Ovary (tissue), 9 donors: ENCODE results near the gene SLC17A3. TPM values are rescaled to one million over a fixed set of nuclear protein-coding genes. Genes with fewer than 3 reads are reported as not detected.

Source experiments
- DNase-seq, 5 donors: peaks; one replicate each; pipeline ENCODE4 v3.0.0-alpha.2; 2019 to 2020
- H3K27ac ChIP-seq, 2 donors: fragments of 200-600 bp; one replicate each; pipeline versions ENCODE4 v1.5.1 to v1.8.0; 2019 to 2022
- H3K27me3 ChIP-seq: fragments of 200-600 bp; one replicate; pipeline ENCODE4 v1.8.0; 2022
- H3K36me3 ChIP-seq: fragments of 200-600 bp; sonication (generic); one replicate; pipeline ENCODE4 v1.5.1; 2019
- H3K4me1 ChIP-seq: one replicate; pipeline ENCODE4 v1.8.1; 2013; ENCODE audit warnings: mild to moderate bottlenecking, moderate library complexity; ENCODE audit not compliant: insufficient read depth
- H3K4me3 ChIP-seq: fragments of 200-600 bp; sonication (generic); one replicate; pipeline ENCODE4 v1.5.1; 2017
- H3K9me3 ChIP-seq, 2 donors: fragments of 200-600 bp in 1 of 2; sonication (generic) in 1 of 2; one replicate each; pipeline versions ENCODE4 v1.5.1 to v1.8.1; 2013 to 2019; ENCODE audit warnings: mild to moderate bottlenecking in 1 of 2, moderate library complexity in 1 of 2
- EP300 ChIP-seq: sonication (generic); formaldehyde crosslinking; IDR thresholded peaks from one replicate; pipeline ENCODE4 v1.6.1; 2017; ENCODE audit warnings: antibody characterized with exemption
- POLR2A ChIP-seq: fragments of 450-650 bp; IDR thresholded peaks from one replicate; pipeline ENCODE4 v1.6.1; 2017; ENCODE audit warnings: antibody characterized with exemption, mild to moderate bottlenecking, moderate library complexity
- WGBS, 3 donors: extraction: QIAGEN DNeasy Blood & Tissue Kit in 1 of 3; methylation state at CpG; one replicate each; pipeline versions ENCODE4 v1.1.5 to v1.1.7; 2013 to 2017; 5-methylcytosine and 5-hydroxymethylcytosine counted together
- intact Hi-C, 4 donors: fragments of 100-400 bp; cut with DNase I; formaldehyde crosslinking; loops; one replicate each; pipeline versions ENCODE4 v1.11.0 to v1.15.1; 2022 to 2023
- polyA plus RNA-seq, 2 donors: library from polyadenylated mRNA; stranded (reverse); fragments of 200-250 nt in 1 of 2; fragments of 350-450 nt in 1 of 2; fragmentation: Illumina TruSeq in 1 of 2; extraction: RNeasy Lipid Tissue Mini Kit (QIAGEN cat#74804) in 1 of 2; gene quantifications; one replicate each; pipeline ENCODE4 v1.2.3, GENCODE V29; 2013 to 2014
- total RNA-seq, 7 donors: library from RNA; depleted of rRNA in 2 of 7; stranded (reverse); fragments of >200 nt in 2 of 7; fragmentation: NEBNext Ultra II Directional in 3 of 7; extraction: Animal tissue kit (Norgen Biotek cat#: 25700) in 3 of 7; gene quantifications; one replicate each; pipeline versions ENCODE4 v1.1.0 to v1.2.4, GENCODE V29; 2016 to 2023
- TF ChIP-seq, protein P1 (sequence below), 3 donors: fragments of 450-650 bp in 2 of 3; fragments of 200-600 bp in 1 of 3; IDR thresholded peaks; one replicate each; pipeline versions ENCODE4 v1.5.1 to v1.8.0; 2016 to 2022; ENCODE audit warnings: antibody characterized with exemption in 3 of 3, mild to moderate bottlenecking in 1 of 3
- donor health status: DM: no; HTN: no; CAD: no; lungs with moderate emphysema.
- donor health status: DM: no; HTN: no; CAD: no.
- donor health status: Bipolar disorder and iron deficiency.
- donor health status: DM: yes; HTN: yes; CAD: no.
- donor health status: DM: no; HTN: no; CAD: no.
- donor health status: DM: yes; HTN: yes; CAD: no.

The SLC17A3 gene
- total and polyA plus RNA-seq, 9 donors, result 0.07 to 0.93 (median 0.33) TPM; not detected in 3

DNA sequence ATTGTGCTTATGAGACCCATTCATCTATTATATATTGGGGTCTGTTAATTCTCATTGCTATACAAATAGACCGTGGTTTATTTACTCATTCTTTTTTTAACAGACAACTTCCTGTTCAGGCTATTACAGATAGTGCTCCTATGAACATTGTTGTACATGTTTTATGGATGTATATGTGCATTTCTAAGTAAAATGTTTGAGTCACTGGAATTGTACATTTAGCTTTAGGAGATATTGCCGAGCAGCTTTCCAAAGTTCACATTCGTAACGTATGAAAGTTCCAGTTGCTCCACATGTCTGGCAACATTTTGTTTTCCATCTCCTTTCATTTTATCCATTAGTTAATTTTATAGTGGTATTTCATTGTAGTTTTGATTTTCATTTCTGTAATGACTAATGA lies 37.3 kb upstream of the SLC17A3 start:
- Histone ChIP-seq H3K4me1 (no peaks in the 10 kb centered on the region), H3K4me3 (no peak overlapping the region), H3K27me3 (no peaks in the 10 kb centered on the region), H3K36me3 (no peaks in the 10 kb centered on the region), H3K27ac (no peak overlapping the region), H3K9me3 (no peaks in the 10 kb centered on the region)
- no peak for DNase-seq
- WGBS, 3 donors, result 75 to 78% (median 76%) methylated on average over 4 of the region's 4 CpGs
- TF ChIP-seq, protein P1, sequence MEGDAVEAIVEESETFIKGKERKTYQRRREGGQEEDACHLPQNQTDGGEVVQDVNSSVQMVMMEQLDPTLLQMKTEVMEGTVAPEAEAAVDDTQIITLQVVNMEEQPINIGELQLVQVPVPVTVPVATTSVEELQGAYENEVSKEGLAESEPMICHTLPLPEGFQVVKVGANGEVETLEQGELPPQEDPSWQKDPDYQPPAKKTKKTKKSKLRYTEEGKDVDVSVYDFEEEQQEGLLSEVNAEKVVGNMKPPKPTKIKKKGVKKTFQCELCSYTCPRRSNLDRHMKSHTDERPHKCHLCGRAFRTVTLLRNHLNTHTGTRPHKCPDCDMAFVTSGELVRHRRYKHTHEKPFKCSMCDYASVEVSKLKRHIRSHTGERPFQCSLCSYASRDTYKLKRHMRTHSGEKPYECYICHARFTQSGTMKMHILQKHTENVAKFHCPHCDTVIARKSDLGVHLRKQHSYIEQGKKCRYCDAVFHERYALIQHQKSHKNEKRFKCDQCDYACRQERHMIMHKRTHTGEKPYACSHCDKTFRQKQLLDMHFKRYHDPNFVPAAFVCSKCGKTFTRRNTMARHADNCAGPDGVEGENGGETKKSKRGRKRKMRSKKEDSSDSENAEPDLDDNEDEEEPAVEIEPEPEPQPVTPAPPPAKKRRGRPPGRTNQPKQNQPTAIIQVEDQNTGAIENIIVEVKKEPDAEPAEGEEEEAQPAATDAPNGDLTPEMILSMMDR (IDR thresholded peaks at IDR 0.05), result no peak
- TF ChIP-seq EP300 (no peak), POLR2A (no peak)
- intact Hi-C loops, result no loop called here

DNA sequence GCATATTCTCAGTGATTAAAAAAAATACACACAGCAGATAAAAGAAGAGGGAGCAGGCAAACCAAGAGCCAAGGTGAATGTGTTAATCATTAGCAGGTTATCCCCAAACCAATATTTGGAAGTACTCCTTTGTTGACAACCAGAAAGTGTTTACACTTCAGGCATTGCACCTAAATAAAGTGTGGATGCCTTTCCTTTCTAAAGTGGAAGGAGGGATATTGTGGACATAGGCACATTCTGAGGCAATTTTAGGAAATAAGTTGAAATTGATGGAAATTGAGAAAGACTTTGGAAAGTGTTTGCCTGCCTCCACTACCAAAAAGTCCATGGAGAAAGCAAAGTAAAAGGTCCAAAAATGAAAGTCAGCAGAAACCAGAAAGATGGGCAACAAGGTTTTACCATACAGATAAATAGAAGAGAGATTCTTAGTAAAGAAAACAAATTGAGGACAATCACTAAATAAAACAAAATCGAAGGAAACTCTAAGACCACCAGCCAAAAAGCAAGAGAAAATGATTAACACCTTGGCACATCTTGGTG lies 33.5 kb upstream of the SLC17A3 start:
- H3K27ac ChIP-seq, result no peak overlapping the region
- intact Hi-C loops, result no loop called here
- no peak for DNase-seq
- no peaks in the 10 kb centered on the region for H3K9me3 ChIP-seq
- H3K4me3 ChIP-seq, result no peak overlapping the region
- H3K27me3 ChIP-seq, result no peaks in the 10 kb centered on the region
- no peaks in the 10 kb centered on the region for H3K36me3 ChIP-seq
- no peaks in the 10 kb centered on the region for H3K4me1 ChIP-seq
- TF ChIP-seq, protein P1 (IDR thresholded peaks at IDR 0.05), result no peak
- no peak for TF ChIP-seq POLR2A
- TF ChIP-seq EP300, result no peak
- 54 to 68% (median 64%) methylated on average over 1 of the region's 1 CpG for WGBS, 3 donors

DNA sequence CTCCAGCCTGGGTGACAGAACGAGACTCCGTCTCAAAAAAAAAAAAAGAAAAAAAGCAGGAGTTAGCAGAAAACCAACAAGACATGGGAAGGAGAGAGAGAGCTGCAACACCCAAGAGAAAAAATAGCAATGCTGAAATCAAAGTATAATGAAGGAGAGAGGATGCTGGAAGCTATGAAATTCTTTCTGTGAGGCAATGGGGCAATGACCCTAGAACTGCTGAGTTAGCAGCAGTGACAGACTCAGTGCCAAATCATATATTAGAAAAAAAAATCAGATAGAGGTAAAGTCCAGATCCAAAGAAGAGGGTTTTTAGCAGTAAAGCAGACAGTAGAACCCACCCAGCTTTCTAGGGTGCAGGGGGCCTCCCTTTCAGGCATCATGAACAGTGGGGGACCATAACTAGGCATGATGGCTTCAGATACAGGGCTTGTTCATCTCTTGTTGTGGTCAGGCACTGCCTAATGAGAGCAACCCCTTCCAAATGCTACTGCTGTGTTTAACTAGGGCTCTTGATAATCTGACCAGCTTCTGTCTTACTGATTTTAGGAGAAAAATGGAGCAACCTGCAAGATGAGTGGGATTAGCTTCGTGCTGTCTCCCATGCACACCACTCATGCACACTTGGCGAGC lies 29.5 kb upstream of the SLC17A3 start:
- Histone ChIP-seq H3K27ac (no peak overlapping the region), H3K27me3 (no peaks in the 10 kb centered on the region), H3K4me1 (no peaks in the 10 kb centered on the region), H3K9me3 (no peaks in the 10 kb centered on the region), H3K36me3 (no peaks in the 10 kb centered on the region), H3K4me3 (no peak overlapping the region)
- intact Hi-C loops, result no loop called here
- no peak for TF ChIP-seq EP300
- TF ChIP-seq POLR2A, result no peak
- TF ChIP-seq, protein P1 (IDR thresholded peaks at IDR 0.05), result no peak
- WGBS, 3 donors, result 84 to 92% (median 86%) methylated on average over 4 of the region's 4 CpGs
- DNase-seq, result no peak

DNA sequence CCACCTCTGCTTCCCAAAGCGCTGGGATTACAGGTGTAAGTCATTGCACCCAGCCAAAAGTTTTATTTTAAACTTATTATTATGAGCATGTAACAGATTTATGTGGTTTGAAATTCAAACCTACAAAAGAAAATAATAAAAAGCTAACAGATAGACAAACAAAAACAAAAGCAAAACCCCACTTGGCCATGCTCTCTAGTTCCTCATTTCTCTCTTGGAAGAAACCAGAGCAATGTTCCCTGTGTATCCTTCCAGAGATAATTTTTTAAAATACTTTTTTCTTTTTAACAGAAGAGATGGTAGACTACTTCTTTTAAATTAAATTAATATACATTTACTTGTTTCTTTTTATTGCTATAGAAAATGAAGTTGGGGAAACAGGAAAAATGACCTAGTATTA lies 28.0 kb upstream of the SLC17A3 start:
- no peak for DNase-seq
- Histone ChIP-seq H3K4me3 (no peak overlapping the region), H3K36me3 (no peaks in the 10 kb centered on the region), H3K9me3 (no peaks in the 10 kb centered on the region), H3K4me1 (no peaks in the 10 kb centered on the region), H3K27me3 (no peaks in the 10 kb centered on the region), H3K27ac (no peak overlapping the region)
- no peak for TF ChIP-seq POLR2A
- TF ChIP-seq, protein P1 (IDR thresholded peaks at IDR 0.05), result no peak
- no peak for TF ChIP-seq EP300
- intact Hi-C loops, result no loop called here
- WGBS, 3 donors, result 78 to 89% (median 79%) methylated on average over 1 of the region's 1 CpG
